ENCODE measurements around the gene PGLYRP2. TPM values are rescaled to one million over a fixed set of nuclear protein-coding genes. Genes with fewer than 3 reads are reported as not detected.
"Not testable (repeated sequence)": the region's sequence is repeated elsewhere in the genome, so short reads cannot be mapped to it uniquely, and the experiment has no call there.

Gene PGLYRP2
- total and polyA plus RNA-seq, 5 experiments from 2014 or later = 0.37 to 0.72 (median 0.69) TPM

DNA sequence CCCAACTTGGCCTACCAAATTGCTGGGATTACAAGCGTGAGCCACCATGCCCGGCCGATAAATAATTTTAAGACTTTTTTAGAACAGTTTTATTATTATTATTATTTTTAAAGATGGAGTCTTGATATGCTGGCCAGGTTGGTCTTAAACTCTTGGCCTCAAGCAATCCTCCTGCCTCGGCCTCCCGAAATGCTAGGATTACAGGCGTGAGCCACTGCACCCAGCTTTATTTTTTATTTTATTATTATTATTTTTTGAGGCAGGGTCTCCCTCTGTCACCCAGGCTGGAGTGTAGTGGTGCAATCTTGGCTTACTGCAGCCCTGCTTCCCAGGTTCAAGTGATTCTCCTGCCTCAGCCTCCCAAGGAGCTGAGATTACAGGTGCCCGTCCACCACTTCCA, 1.7 kb upstream of the PGLYRP2 start:
- peaks cover 21 to 47% (median 30%) of the 10 kb centered on the region in 4 donors for H3K4me1 Mint-ChIP-seq
- not testable (repeated sequence) for H3K36me3 Mint-ChIP-seq, ATAC-seq, H3K9me3 Mint-ChIP-seq, H3K27me3 Mint-ChIP-seq, H3K27ac Mint-ChIP-seq, H3K4me3 Mint-ChIP-seq, DNase-seq
- POLR2A ChIA-PET = interaction anchor here (1.3 to 1.4 kb wide), 2 partner anchors 16 to 26 kb away, joined by 3 to 5 read pairs; partner anchors contain the start of gene RASAL3

DNA sequence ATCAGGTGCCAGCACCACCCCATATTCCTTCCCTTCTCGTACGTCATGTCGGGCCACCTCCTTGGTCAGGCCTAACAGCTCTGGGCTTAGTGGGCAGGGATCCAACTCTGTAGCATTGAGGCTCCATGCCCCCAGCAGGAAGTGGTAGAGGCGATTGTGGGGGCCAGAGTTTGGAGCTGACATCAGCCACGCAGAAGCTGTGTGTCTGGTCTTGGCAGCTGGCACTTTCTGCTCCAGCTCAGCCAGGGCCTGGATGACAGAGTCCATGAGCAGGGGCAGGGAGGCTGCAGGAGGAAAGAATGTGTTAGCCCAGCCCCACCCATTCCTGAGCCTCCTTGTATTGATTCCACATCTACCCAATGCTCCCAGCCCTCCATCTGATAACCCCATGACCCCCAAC, 3.0 kb downstream of the PGLYRP2 start:
- H3K27ac Mint-ChIP-seq = peak overlapping the region in 4 of 10 donors; percentile 6 to 87 (median 22)
- peak overlapping the region in 1 of 10 donors; percentile 14 for H3K4me3 Mint-ChIP-seq
- H3K27me3 Mint-ChIP-seq = no peaks in the 10 kb centered on the region
- H3K9me3 Mint-ChIP-seq = no peaks in the 10 kb centered on the region
- H3K4me1 Mint-ChIP-seq = peaks cover 15 to 45% (median 32%) of the 10 kb centered on the region in 4 donors
- ATAC-seq (no peak), DNase-seq (no peak)
- POLR2A ChIA-PET = interaction anchor here (0.6 to 2.4 kb wide), 4 partner anchors 10 to 123 kb away, joined by 3 to 14 read pairs (median 3); partner anchors contain the start of gene RASAL3
- no peaks in the 10 kb centered on the region for H3K36me3 Mint-ChIP-seq

DNA sequence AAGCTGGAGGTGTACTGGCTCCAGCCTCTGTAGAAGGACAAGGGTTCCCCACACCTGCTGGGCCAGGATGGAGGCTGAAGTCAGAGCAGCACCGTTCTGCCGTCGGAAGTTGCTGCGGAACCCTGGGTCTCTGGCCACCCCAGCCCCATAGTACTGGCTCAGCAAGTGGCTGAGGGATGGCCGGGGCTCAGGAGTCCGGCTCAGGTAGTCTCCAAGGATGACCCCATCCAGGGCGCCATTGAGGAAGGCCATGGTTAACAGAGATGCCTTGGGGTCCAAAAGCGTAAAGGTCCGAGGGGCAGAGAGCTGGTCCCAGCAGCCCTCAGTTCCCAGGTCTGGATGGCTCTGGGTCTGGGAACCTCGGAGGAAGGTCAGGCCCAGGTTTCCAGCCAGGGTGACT, 3.7 kb downstream of the PGLYRP2 start:
- POLR2A ChIA-PET = interaction anchor here (1.2 to 2.4 kb wide), 3 partner anchors 9 to 80 kb away, joined by 3 to 14 read pairs (median 3); partner anchors contain the start of gene RASAL3
- no peaks in the 10 kb centered on the region for H3K36me3 Mint-ChIP-seq
- DNase-seq (no peak), ATAC-seq (no peak)
- H3K4me3 Mint-ChIP-seq = no peak overlapping the region
- no peaks in the 10 kb centered on the region for H3K27me3 Mint-ChIP-seq
- H3K9me3 Mint-ChIP-seq = no peaks in the 10 kb centered on the region
- H3K4me1 Mint-ChIP-seq = peaks cover 15 to 45% (median 32%) of the 10 kb centered on the region in 4 donors
- H3K27ac Mint-ChIP-seq = no peak overlapping the region

- peaks cover 16 to 42% (median 31%) of the 10 kb centered on the region in 4 donors for H3K4me1 Mint-ChIP-seq
- no peaks in the 10 kb centered on the region for H3K27me3 Mint-ChIP-seq
These were observed 4.1 kb downstream of the PGLYRP2 start for GRCh38 chr19:15475169-15475568.

GRCh38 chr19:15473821-15474220, 5.5 kb downstream of the PGLYRP2 start:
- ATAC-seq, H3K36me3 Mint-ChIP-seq, H3K27me3 Mint-ChIP-seq, DNase-seq, H3K9me3 Mint-ChIP-seq: not testable (repeated sequence)
- POLR2A ChIA-PET = interaction anchor here (0.7 kb wide), 1 partner anchor 199 kb away, joined by 3 read pairs; the partner anchor contains the start of gene CYP4F12
- H3K4me3 Mint-ChIP-seq = peak overlapping the region in 1 of 10 donors; percentile 9
- H3K4me1 Mint-ChIP-seq = peaks cover 20 to 40% (median 31%) of the 10 kb centered on the region in 4 donors
- H3K27ac Mint-ChIP-seq = peak overlapping the region in 2 of 10 donors; percentile 3 to 88

More at GRCh38 chr19:15475169-15475568, 4.1 kb downstream of the PGLYRP2 start:
- Mint-ChIP-seq H3K4me3 (no peak overlapping the region), H3K27ac (peak overlapping the region in 4 of 10 donors; percentile 9 to 49 (median 30)), H3K9me3 (no peaks in the 10 kb centered on the region), H3K36me3 (no peaks in the 10 kb centered on the region)
- POLR2A ChIA-PET = interaction anchor here (0.7 to 2.4 kb wide), 4 partner anchors 8 to 184 kb away, joined by 3 to 14 read pairs (median 4); partner anchors contain the start of gene RASAL3
- DNase-seq (no peak), ATAC-seq (no peak)

DNA sequence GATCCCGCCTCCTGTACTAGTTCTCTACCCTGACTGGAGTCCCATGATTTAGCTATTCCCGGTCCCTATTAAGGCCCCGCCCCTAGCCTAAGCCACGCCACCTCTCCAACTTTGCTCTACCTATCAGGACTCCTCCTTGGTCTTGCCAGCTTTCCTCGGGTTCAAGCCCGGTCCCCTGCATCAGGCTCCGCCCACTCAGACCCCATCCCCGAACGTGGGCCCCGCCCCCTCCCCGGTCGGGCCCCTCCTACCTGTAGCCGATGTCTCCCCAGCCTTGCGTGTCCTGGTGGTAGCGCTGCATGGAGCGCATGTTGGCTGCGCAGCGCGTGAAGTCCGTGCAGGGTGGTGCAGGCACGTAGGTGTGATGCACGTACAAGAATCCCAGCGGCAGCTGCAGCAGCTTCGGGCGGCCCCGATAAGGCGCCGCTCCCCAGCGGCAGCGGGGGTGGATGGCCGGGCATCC, 7.6 kb downstream of the PGLYRP2 start:
- H3K4me1 Mint-ChIP-seq = peaks cover 30 to 51% (median 48%) of the 10 kb centered on the region in 4 donors

DNA sequence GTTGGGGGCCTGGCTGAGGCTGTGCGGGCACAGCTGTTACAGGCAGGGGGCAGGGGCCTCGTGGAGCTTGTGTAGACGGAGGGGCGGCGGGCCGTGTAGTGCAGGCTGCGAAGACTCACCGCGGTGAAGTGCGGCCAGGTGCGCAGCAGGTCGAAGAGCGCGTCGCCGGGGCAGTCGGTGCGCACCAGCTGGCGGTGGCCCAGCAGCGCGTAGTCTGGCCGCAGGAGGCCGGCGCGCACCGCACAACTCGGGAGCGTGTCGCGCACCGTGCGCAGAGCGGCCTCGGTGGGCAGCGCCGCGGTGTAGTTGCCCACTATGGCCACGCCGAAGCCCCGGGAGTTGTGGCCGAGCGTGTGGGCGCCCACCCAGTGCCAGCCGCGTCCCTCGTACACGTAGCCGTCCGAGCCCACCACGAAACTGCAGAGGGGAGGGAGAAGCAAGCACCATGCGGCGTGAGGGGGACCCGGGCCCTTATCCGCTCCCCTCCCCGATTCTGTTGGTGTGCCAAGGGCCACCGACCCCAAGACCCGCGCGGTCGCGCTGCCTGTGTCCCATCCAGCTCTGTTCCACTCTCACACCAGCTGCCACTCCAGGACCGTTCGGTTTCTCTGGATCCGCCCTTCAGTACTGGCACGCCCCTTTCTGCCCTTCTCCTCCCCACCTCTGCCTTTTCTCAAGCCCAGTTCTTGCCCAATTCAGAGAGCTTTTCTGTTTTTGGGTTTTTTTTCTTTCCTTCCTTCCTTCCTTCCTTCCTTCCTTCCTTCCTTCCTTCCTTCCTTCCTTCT, 9.6 kb downstream of the PGLYRP2 start:
- POLR2A ChIA-PET = interaction anchor here (0.5 to 2.3 kb wide), 6 partner anchors 9 to 333 kb away, joined by 3 to 17 read pairs (median 5); partner anchors contain the start of genes AKAP8, AKAP8L and PGLYRP2
- Mint-ChIP-seq H3K4me3 (peak overlapping the region; percentile 78 to 96 (median 91)), H3K9me3 (no peaks in the 10 kb centered on the region), H3K27me3 (no peaks in the 10 kb centered on the region), H3K36me3 (no peaks in the 10 kb centered on the region), H3K4me1 (peaks cover 31 to 59% (median 55%) of the 10 kb centered on the region in 4 donors), H3K27ac (peak overlapping the region in 9 of 10 donors; percentile 50 to 91 (median 84))
- DNase-seq (peak in 2 of 10 donors; percentile 28 to 41), ATAC-seq (peak; percentile 67 to 81)

More for the DNA sequence above, 7.6 kb downstream of the PGLYRP2 start:
- no peaks in the 10 kb centered on the region for H3K27me3 Mint-ChIP-seq
- peak overlapping the region in 7 of 10 donors; percentile 31 to 85 (median 53) for H3K4me3 Mint-ChIP-seq
- no peaks in the 10 kb centered on the region for H3K9me3 Mint-ChIP-seq
- DNase-seq (no peak), ATAC-seq (no peak)
- peak overlapping the region in 2 of 10 donors; percentile 16 to 49 for H3K27ac Mint-ChIP-seq
- POLR2A ChIA-PET = interaction anchor here (0.5 to 0.7 kb wide), 3 partner anchors 23 to 1737 kb away, joined by 3 to 5 read pairs (median 4); no protein-coding TSS in a partner anchor
- H3K36me3 Mint-ChIP-seq = no peaks in the 10 kb centered on the region

DNA sequence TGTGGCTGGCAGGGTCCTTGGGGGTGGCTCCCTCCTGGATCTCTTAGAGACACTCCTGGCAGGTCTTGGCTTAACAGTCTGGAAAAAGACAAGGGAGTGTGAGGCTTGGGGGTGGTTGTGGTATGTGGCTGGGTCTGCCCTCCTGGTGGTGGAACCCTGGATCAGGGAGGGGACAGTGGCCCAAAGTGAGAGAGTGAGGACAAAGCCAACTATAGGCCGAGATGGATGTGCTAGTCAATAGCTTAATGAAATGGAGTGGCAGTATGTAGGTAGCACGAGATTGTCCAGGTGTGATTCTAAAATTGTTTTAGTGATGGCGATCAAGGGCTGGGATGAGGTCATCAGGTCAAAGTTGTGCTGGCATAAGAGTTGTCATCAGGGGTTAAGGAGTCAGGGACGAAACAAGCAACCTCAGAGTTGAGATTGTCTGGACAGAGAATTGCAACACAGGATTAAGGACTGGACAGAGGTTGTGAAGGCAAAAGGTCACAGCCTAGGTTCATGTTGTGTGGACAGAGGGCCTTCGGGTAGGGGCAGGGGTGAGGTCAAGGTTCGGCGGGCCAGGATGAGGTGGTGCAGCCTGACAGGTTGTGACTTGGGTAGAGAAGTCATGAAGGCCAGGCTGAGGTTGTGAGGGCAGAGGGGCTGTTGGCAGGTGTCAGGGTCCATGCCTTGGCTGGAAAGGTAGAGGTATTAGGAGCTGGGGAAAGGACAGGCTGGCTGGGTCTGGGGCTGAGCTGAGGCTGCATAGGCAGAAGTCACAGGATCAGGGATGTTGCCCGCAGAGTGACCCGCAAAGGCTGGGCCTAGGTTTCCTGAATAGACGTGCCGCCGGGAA, 10.4 kb downstream of the PGLYRP2 start:
- DNase-seq = no peak
- no peak for ATAC-seq
- POLR2A ChIA-PET = interaction anchor here (0.5 to 6.4 kb wide), 6 partner anchors 10 to 90 kb away, joined by 3 to 69 read pairs (median 6); partner anchors contain the start of genes AKAP8, AKAP8L and PGLYRP2
- H3K4me3 Mint-ChIP-seq = peak overlapping the region; percentile 78 to 96 (median 91)
- H3K27ac Mint-ChIP-seq = peak overlapping the region; percentile 22 to 94 (median 74)
- no peaks in the 10 kb centered on the region for H3K36me3 Mint-ChIP-seq
- H3K27me3 Mint-ChIP-seq = no peaks in the 10 kb centered on the region
- H3K4me1 Mint-ChIP-seq = peaks cover 34 to 64% (median 58%) of the 10 kb centered on the region in 4 donors
- no peaks in the 10 kb centered on the region for H3K9me3 Mint-ChIP-seq

GRCh38 chr19:15467734-15468214, 11.5 kb downstream of the PGLYRP2 start:
- DNase-seq (no peak), ATAC-seq (no peak)
- H3K4me1 Mint-ChIP-seq = peaks cover 36 to 69% (median 61%) of the 10 kb centered on the region in 4 donors
- no peaks in the 10 kb centered on the region for H3K9me3 Mint-ChIP-seq
- POLR2A ChIA-PET = interaction anchor here (0.6 to 6.4 kb wide), 9 partner anchors 16 to 135 kb away, joined by 3 to 69 read pairs (median 7); partner anchors contain the start of genes AKAP8L and BRD4
- peak overlapping the region; percentile 14 to 94 (median 76) for H3K4me3 Mint-ChIP-seq
- no peaks in the 10 kb centered on the region for H3K27me3 Mint-ChIP-seq
- H3K27ac Mint-ChIP-seq = peak overlapping the region in 9 of 10 donors; percentile 47 to 94 (median 90)
- H3K36me3 Mint-ChIP-seq = peaks cover 0 to 5% (median 4%) of the 10 kb centered on the region in 3 donors

- peak in 1 of 2 donors; percentile 16 for ATAC-seq
- peak overlapping the region in 9 of 10 donors; percentile 61 to 85 (median 71) for H3K4me3 Mint-ChIP-seq
These were observed 12.2 kb downstream of the PGLYRP2 start for GRCh38 chr19:15466851-15467733.

More at GRCh38 chr19:15466851-15467733, 12.2 kb downstream of the PGLYRP2 start:
- DNase-seq = peak in 2 of 10 donors; percentile 27 to 31
- Mint-ChIP-seq H3K27me3 (no peaks in the 10 kb centered on the region), H3K4me1 (peaks cover 36 to 74% (median 67%) of the 10 kb centered on the region in 4 donors), H3K36me3 (peaks cover 0 to 12% (median 4%) of the 10 kb centered on the region in 3 donors), H3K9me3 (no peaks in the 10 kb centered on the region), H3K27ac (peak overlapping the region; percentile 55 to 94 (median 90))
- POLR2A ChIA-PET = interaction anchor here (0.5 to 6.4 kb wide), 14 partner anchors 9 to 193 kb away, joined by 3 to 69 read pairs (median 6); partner anchors contain the start of genes AKAP8L and BRD4

Measured in naive thymus-derived CD8-positive, alpha-beta T cell (primary cell).